Esophagus muscularis mucosa (tissue), 3 donors: ENCODE data around the gene PERCC1.

Source experiments
- CTCF ChIP-seq, 3 experiments: fragments of 200-600 bp in 2 of 3; fragments of 450-650 bp in 1 of 3; sonication (generic) in 2 of 3; IDR thresholded peaks; one replicate each; pipeline ENCODE4 v1.5.1; 2017 to 2019; ENCODE audit warnings: antibody characterized with exemption in 3 of 3, mild to moderate bottlenecking in 2 of 3, moderate library complexity in 1 of 3
- POLR2A ChIP-seq: fragments of 450-650 bp; IDR thresholded peaks from one replicate; pipeline ENCODE4 v1.6.1; 2017; ENCODE audit warnings: antibody characterized with exemption, moderate library complexity, mild to moderate bottlenecking, low read depth

DNA sequence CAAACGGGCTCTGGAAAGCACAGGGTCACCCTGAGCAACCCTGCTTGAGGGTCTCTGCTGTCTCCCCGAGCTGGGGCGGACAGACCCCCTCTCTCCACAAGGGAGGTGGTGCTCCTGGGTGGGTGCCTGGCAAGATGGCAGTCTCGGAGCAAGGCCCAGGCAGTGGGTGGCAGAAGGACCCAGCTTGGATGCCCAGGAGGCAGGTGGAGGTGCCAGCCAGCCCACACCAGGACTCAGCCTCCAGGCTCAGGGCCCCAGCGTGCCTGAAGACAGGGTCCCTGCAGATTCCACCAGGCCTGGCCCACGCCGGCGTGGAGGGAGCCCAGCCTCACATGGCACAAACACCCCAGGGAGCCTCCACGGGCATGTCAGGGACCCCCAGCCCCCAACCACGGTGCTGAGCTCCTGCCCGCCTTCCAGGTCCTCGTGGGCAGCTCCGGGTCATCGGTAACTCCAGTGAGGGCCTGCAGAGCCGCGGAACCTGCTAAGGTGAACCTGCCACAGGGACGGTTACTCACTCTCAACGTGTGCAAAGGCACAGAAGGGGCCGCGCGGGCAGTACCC lies 37.2 kb upstream of the PERCC1 start:
- no peak for TF ChIP-seq CTCF (IDR thresholded peaks at IDR 0.05)
- TF ChIP-seq POLR2A, result no peak
